ENCODE results near the gene HOXC11. TPM values are rescaled to one million over a fixed set of nuclear protein-coding genes. Genes with fewer than 3 reads are reported as not detected.

Gene HOXC11
- total and polyA plus RNA-seq, 8 donors, result not detected

DNA sequence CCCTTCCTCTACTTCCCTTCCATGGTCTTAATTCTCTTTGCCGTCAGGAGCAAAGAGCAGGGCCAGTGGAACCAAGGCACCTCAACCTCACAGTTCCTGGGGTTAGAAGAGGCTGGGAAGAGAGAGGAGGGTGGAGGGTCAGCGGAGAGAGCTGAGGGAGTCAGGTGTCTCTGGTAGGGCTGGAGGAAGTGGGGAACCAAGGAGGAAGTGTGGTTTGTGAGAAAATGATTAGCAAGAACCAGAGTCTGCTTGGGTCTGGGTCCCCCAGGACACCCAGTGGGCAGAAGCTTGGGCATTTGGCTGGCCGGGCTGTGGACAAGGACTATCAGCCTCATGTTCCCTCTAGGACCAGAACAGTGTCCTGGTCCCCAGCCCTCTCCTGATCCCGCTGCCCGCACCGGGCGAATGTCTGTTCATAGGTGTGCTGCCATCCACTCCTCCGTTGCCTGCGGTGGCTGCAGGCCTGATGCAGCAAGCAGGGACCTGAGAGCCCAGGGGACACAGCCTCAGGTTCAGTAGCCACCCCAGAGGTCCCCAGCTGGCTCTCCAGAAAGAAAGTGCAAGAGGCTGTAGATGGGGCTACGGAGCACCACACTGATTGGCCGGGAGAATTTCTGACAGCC lies 15.9 kb upstream of the HOXC11 start:
- no peaks in the 10 kb centered on the region for H3K4me1 ChIP-seq
- DNase-seq (peak in 1 of 6 donors; percentile 55), FAIRE-seq (no peak), ATAC-seq (no peak)
- no peak overlapping the region for H3K4me3 ChIP-seq
- peaks cover 11 to 86% (median 24%) of the 10 kb centered on the region in 4 donors for H3K27me3 ChIP-seq
- no peaks in the 10 kb centered on the region for H3K9me3 ChIP-seq
- TF ChIP-seq, protein P1, sequence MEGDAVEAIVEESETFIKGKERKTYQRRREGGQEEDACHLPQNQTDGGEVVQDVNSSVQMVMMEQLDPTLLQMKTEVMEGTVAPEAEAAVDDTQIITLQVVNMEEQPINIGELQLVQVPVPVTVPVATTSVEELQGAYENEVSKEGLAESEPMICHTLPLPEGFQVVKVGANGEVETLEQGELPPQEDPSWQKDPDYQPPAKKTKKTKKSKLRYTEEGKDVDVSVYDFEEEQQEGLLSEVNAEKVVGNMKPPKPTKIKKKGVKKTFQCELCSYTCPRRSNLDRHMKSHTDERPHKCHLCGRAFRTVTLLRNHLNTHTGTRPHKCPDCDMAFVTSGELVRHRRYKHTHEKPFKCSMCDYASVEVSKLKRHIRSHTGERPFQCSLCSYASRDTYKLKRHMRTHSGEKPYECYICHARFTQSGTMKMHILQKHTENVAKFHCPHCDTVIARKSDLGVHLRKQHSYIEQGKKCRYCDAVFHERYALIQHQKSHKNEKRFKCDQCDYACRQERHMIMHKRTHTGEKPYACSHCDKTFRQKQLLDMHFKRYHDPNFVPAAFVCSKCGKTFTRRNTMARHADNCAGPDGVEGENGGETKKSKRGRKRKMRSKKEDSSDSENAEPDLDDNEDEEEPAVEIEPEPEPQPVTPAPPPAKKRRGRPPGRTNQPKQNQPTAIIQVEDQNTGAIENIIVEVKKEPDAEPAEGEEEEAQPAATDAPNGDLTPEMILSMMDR (IDR thresholded peaks at IDR 0.05), result no peak
- WGBS, 2 donors, result 8 to 14% methylated on average over 9 to 11 of the region's 11 CpGs
- H3K36me3 ChIP-seq, result no peaks in the 10 kb centered on the region
- no peak overlapping the region for H3K27ac ChIP-seq
- intact Hi-C loops (cut with DNase I), result no loop called here

DNA sequence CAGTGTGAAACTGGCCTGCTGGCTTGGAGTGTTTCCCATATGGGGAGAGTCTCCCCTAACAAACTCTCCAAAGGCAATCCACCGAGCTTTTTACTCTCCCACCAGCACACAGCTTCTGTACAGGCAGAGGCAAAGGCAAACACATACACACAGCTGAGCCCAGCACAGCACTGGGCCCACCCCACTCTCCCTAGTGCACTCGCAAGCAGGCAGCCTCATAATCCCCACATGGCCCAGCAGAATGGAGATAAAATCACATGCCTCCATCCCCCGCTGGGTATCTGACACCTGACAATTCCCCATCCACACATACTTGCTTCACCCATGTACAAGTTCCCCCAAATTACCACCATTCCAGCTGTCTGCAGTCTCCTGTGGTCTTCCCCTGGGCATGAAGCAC lies 14.8 kb upstream of the HOXC11 start:
- Histone ChIP-seq H3K27ac (no peak overlapping the region), H3K27me3 (peaks cover 11 to 86% (median 27%) of the 10 kb centered on the region in 4 donors), H3K36me3 (no peaks in the 10 kb centered on the region), H3K4me3 (no peak overlapping the region), H3K4me1 (no peaks in the 10 kb centered on the region), H3K9me3 (no peaks in the 10 kb centered on the region)
- no peak for FAIRE-seq
- TF ChIP-seq, protein P1 (IDR thresholded peaks at IDR 0.05), result no peak
- peak in 1 of 6 donors; percentile 13 for DNase-seq
- intact Hi-C loops (cut with DNase I), result no loop called here
- no peak for ATAC-seq
- WGBS, 2 donors, result 17 to 30% methylated on average over 3 of the region's 3 CpGs

DNA sequence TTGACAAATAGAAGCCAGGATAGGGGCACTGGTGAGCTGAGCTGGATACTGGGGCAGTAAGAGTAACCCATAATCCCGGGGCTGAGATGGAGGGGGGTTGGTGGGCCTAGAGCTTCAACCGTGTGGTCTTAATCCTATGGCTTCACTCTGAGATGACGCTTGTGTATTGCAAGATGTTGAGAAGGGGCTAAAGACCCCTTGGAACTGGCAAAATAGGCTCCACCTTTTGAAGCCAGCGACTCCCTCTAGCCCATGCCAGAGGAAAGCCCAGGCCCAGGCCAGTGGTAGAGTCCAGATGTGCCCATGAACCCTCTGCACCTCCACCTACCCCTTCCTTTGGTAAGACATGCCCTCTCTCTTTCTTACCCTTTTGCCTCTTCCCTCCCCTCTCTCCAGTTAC lies 13.6 kb upstream of the HOXC11 start:
- TF ChIP-seq, protein P1 (IDR thresholded peaks at IDR 0.05), result no peak
- DNase-seq (no peak), ATAC-seq (no peak), FAIRE-seq (no peak)
- Histone ChIP-seq H3K27ac (no peak overlapping the region), H3K9me3 (no peaks in the 10 kb centered on the region), H3K27me3 (peaks cover 8 to 84% (median 24%) of the 10 kb centered on the region in 4 donors), H3K36me3 (no peaks in the 10 kb centered on the region), H3K4me3 (no peak overlapping the region), H3K4me1 (no peaks in the 10 kb centered on the region)
- intact Hi-C loops (cut with DNase I), result no loop called here
- WGBS, 2 donors, result 12 to 14% methylated on average over 4 of the region's 4 CpGs

DNA sequence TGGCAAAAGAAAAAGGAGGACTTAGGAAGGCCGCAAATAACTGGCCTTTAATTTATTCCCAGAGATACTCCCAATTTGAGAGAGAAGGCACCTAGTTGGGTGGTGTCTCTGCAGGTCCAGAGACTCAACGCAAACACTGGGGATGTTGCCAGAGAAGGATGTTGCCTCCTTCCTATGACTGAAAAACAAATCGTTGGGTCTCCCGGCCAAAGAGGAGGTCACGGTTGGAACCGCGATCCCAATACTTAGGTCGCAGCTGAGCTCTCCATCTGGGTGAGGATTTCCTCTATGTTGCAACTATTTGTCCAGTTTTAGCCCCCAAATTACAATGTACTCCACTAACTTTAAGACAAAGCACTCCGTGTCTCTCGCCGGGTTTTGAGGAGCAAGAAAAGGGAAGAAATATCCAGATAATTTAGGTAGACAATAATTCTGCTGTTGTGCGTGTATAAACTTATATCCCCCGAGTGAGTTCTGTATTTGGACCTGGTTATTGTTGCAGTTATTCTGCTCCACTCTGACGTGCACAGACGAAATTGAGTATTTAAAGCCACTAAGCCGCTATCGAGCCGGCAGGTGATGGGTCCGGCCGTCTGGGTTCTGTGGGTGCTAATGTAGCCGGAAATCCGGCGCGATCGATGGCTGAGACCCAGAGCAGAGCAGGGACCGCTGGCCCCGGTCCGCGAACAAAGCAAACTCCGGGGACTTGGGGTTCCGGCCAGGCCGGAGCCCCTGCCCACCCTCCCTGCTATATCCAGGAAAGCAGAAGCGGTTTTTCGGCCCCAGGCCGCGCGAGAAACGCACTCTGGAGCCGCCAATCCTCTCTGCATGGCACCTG lies 12.5 kb upstream of the HOXC11 start:
- DNase-seq, result peak in 1 of 6 donors; percentile 47
- TF ChIP-seq, protein P1 (IDR thresholded peaks at IDR 0.05), result no peak
- no peak for ATAC-seq
- H3K4me3 ChIP-seq, result no peak overlapping the region
- H3K9me3 ChIP-seq, result no peaks in the 10 kb centered on the region
- intact Hi-C loops (cut with DNase I), result no loop called here
- no peak for FAIRE-seq
- H3K4me1 ChIP-seq, result no peaks in the 10 kb centered on the region
- WGBS, 2 donors, result 8 to 9% methylated on average over 39 of the region's 39 CpGs
- no peaks in the 10 kb centered on the region for H3K36me3 ChIP-seq
- H3K27me3 ChIP-seq, result peaks cover 8 to 82% (median 26%) of the 10 kb centered on the region in 4 donors
- no peak overlapping the region for H3K27ac ChIP-seq

All from pancreas (tissue), 10 donors.